ENCODE measurements around the gene ADGRD2.

- no peak for TF ChIP-seq CTCF (IDR thresholded peaks at IDR 0.05)
- TF ChIP-seq POLR2A (IDR thresholded peaks at IDR 0.05) = no peak
- TF ChIP-seq POLR2AphosphoS5 (IDR thresholded peaks at IDR 0.05) = no peak
- no peak for TF ChIP-seq EP300 (IDR thresholded peaks at IDR 0.05)
These were observed 2.1 kb downstream of the ADGRD2 start for GRCh38 chr9:124452326-124452725.
